H1 (cell line): ENCODE data around the gene DRD1. TPM values are rescaled to one million over a fixed set of nuclear protein-coding genes. Genes with fewer than 3 reads are reported as not detected.

Experiments used
- CBX5 ChIP-seq: fragments of 300-800, 300-1000 bp; sonication (generic); IDR thresholded peaks from 2 replicates; pipeline ENCODE4 v1.7.1; 2016; ENCODE audit warnings: antibody characterized with exemption, low read length, low read depth
- HDAC2 ChIP-seq, 2 experiments: fragments of 300-600 bp in 1 of 2; sonication (generic) in 1 of 2; IDR thresholded peaks; 2 replicates each; pipeline ENCODE4 v1.6.1; 2011 to 2012; ENCODE audit warnings: low read depth in 2 of 2, low read length in 2 of 2, mild to moderate bottlenecking in 2 of 2, moderate library complexity in 2 of 2, borderline replicate concordance in 1 of 2, inconsistent platforms in 1 of 2
- RAD21 ChIP-seq, 2 experiments: IDR thresholded peaks in 1 of 2; conservative IDR thresholded peaks in 1 of 2; 2 replicates each; pipeline ENCODE4 v1.6.1; 2011; ENCODE audit warnings: low read depth in 2 of 2, low read length in 2 of 2, improper control_type of control experiment in 1 of 2, inconsistent platforms in 1 of 2, mild to moderate bottlenecking in 1 of 2, moderate library complexity in 1 of 2
- polyA plus RNA-seq, 7 experiments: library from polyadenylated mRNA; depleted of rRNA in 3 of 7; stranded (reverse) in 5 of 7; unstranded in 2 of 7; fragments of >200 nt in 5 of 7; fragments of 200-250 nt in 2 of 7; gene quantifications; 1 replicate in 5 of 7; 2 replicates in 1 of 7; 4 replicates in 1 of 7; pipeline versions ENCODE4 v1.2.1 to v1.2.3, GENCODE V29; 2011 to 2013; ENCODE audit warnings: missing spikeins in 2 of 7, mixed read lengths in 2 of 7
- total RNA-seq: library from RNA; stranded (reverse); fragmentation: NEBNext Ultra II Directional; extraction: Animal tissue kit (Norgen Biotek cat#: 25700); gene quantifications from 2 replicates; pipeline ENCODE4 v1.2.1, GENCODE V29; 2021

DRD1 gene
- total and polyA plus RNA-seq, 2 of the 8 experiments (the other 6 are each of a cell fraction or from before 2014, with no cell fraction given), result 0.03 to 0.19 TPM

DNA sequence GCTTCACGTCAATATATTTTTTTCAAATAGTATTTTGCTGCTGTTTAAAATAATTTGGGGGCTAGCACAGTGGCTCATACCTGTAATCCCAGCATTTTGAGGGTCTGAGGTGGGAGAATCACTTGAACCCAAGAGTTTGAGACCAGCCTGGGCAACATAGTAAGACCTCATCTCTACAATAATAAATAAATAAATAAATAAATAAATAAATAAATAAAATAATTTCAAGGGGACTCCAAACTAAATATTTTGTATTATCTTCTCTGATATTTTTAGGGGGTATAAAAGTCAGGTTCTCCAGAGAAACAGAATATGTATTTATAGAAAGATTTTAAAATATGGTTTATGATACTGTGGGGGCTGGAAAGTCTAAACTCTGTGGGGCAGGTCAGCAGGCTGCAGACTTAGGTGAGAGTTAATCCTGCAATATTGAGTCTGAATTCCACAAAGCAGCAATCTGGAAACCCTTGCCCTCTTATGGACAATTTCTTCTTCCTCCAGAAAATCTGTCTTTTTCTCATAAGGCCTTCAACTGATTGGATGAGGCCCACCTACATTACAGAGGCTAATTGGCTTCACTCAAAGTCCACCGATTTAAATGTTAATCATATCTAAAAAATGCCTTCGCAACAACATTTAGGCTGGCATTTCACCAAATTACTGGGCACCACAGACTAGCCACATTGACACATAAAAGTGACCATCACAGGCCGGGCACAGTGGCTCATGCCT lies 53.5 kb downstream of the DRD1 start (continued):
- TF ChIP-seq CBX5, result no peak
- no peak for TF ChIP-seq RAD21 (IDR thresholded peaks at IDR 0.05 in 1 of 2, conservative IDR thresholded peaks at IDR 0.05 in 1 of 2; ENCODE audit: low read depth in 2 of 2, low read length in 2 of 2)
- TF ChIP-seq HDAC2 (IDR thresholded peaks at IDR 0.05; ENCODE audit: borderline replicate concordance in 1 of 2, low read depth in 2 of 2, low read length in 2 of 2), result no peak

Other genes starting within 250 kb of the DRD1 start
- gene SFXN1, start 34.4 kb upstream of the DRD1 start, total RNA-seq, result 94.1 and 97.6 TPM in 2 replicates
- gene SFXN1, start 34.4 kb upstream of the DRD1 start, polyA plus RNA-seq (2011; rRNA removed), result 54.5 and 72.7 TPM in 2 replicates
- 8.1 and 9.3 TPM in 2 replicates for gene HRH2, start 213.9 kb upstream of the DRD1 start, total RNA-seq
- gene HRH2, start 213.9 kb upstream of the DRD1 start, polyA plus RNA-seq (2011; rRNA removed), result 7.8 and 10.2 TPM in 2 replicates